ENCODE results near the gene OR51T1. TPM values are rescaled to one million over a fixed set of nuclear protein-coding genes. Genes with fewer than 3 reads are reported as not detected.
"Not testable (repeated sequence)": the region's sequence is repeated elsewhere in the genome, so short reads cannot be mapped to it uniquely, and the experiment has no call there.

The OR51T1 gene
- total RNA-seq: 1 to 10 TPM in 2 of 8 experiments, under 1 TPM in 1, not detected in 5; 0.31 to 1.3 (median 1.0) TPM

GRCh38 chr11:4881860-4882500 is at the start of gene OR51T1:
TSS of gene OR51T1 (plus strand) at chr11:4881900. CDS start at chr11:4881900, 0 bp downstream.
- H3K27ac ChIP-seq: no peak within 1 kb of the TSS
- no peaks in the 10 kb centered on the region for H3K4me1 ChIP-seq (replicated peaks in 1 of 2)
- peak in 1 of 8 experiments; percentile 42 for ATAC-seq (replicated peaks in 6 of 8)
- in situ Hi-C loops (cut with MboI; ENCODE audit: low pct_unique_long_range_greater_than_20kb in 2 of 9, low sequenced_read_pairs in 9 of 9, unreplicated experiment in 9 of 9): no loop called here
- no peak within 1 kb of the TSS for H3K4me3 ChIP-seq
- 24 to 100% (median 71%) methylated on average over 1 to 7 of the region's 8 CpGs for WGBS, 10 experiments

GRCh38 chr11:4839851-4840549 is 41.7 kb upstream of the OR51T1 start:
- 0 to 100% (median 86%) methylated on average over 1 to 2 of the region's 2 CpGs; no CpG with 5 or more reads in 6 of the 10 experiments for WGBS, 10 experiments
- no peak overlapping the region for H3K27ac ChIP-seq
- H3K4me1 ChIP-seq (replicated peaks in 1 of 2): no peaks in the 10 kb centered on the region
- in situ Hi-C loops (cut with MboI; ENCODE audit: low pct_unique_long_range_greater_than_20kb in 2 of 9, low sequenced_read_pairs in 9 of 9, unreplicated experiment in 9 of 9): loop anchor here in 1 of 9 experiments (10.0 kb wide), 1 partner anchor 155 kb away; the partner anchor contains the start of gene OR51L1
- ATAC-seq (replicated peaks in 6 of 8): no peak
- H3K4me3 ChIP-seq: no peak overlapping the region

GRCh38 chr11:4848908-4849532 is 32.7 kb upstream of the OR51T1 start, which contains the start of gene OR51S1:
TSS of gene OR51S1 (minus strand) at chr11:4849208. CDS start at chr11:4849208, 0 bp downstream.
- ATAC-seq (replicated peaks in 6 of 8): peak in 3 of 8 experiments; percentile 58 to 82 (median 73)
- in situ Hi-C loops (cut with MboI; ENCODE audit: low pct_unique_long_range_greater_than_20kb in 2 of 9, low sequenced_read_pairs in 9 of 9, unreplicated experiment in 9 of 9): loop anchor here in 1 of 9 experiments (10.0 kb wide), 1 partner anchor 146 kb away; the partner anchor contains the start of gene OR51L1
- Histone ChIP-seq H3K4me1 (replicated peaks in 1 of 2) (no peaks in the 10 kb centered on the region), H3K27ac (no peak within 1 kb of the TSS), H3K4me3 (no peak within 1 kb of the TSS)
- WGBS, 10 experiments: 0 to 100% (median 39%) methylated on average over 1 to 8 of the region's 9 CpGs; no CpG with 5 or more reads in 2 of the 10 experiments

- peak in 1 of 8 experiments; percentile 37 for ATAC-seq (replicated peaks in 6 of 8)
- 0 to 77% (median 71%) methylated on average over 1 to 4 of the region's 4 CpGs; no CpG with 5 or more reads in 3 of the 10 experiments for WGBS, 10 experiments
- H3K4me1 ChIP-seq (replicated peaks in 1 of 2): no peaks in the 10 kb centered on the region
- H3K27ac ChIP-seq: no peak overlapping the region
- in situ Hi-C loops (cut with MboI; ENCODE audit: low pct_unique_long_range_greater_than_20kb in 2 of 9, low sequenced_read_pairs in 9 of 9, unreplicated experiment in 9 of 9): no loop called here
- no peak overlapping the region for H3K4me3 ChIP-seq
These were observed 30.7 kb upstream of the OR51T1 start for GRCh38 chr11:4851033-4851432.

GRCh38 chr11:4854286-4854685 is 27.4 kb upstream of the OR51T1 start:
- H3K4me1 ChIP-seq (replicated peaks in 1 of 2); H3K27ac ChIP-seq; ATAC-seq (replicated peaks in 6 of 8); H3K4me3 ChIP-seq; in situ Hi-C loops (cut with MboI; ENCODE audit: low pct_unique_long_range_greater_than_20kb in 2 of 9, low sequenced_read_pairs in 9 of 9, unreplicated experiment in 9 of 9): not testable (repeated sequence)
- 86 to 93% (median 88%) methylated on average over 3 to 6 of the region's 7 CpGs; no CpG with 5 or more reads in 7 of the 10 experiments for WGBS, 10 experiments

- in situ Hi-C loops (cut with MboI; ENCODE audit: low pct_unique_long_range_greater_than_20kb in 2 of 9, low sequenced_read_pairs in 9 of 9, unreplicated experiment in 9 of 9): no loop called here
- H3K4me3 ChIP-seq: no peak overlapping the region
- ATAC-seq (replicated peaks in 6 of 8): no peak
- no peaks in the 10 kb centered on the region for H3K4me1 ChIP-seq (replicated peaks in 1 of 2)
- no peak overlapping the region for H3K27ac ChIP-seq
These were observed 19.1 kb upstream of the OR51T1 start for GRCh38 chr11:4862447-4863236.

GRCh38 chr11:4863876-4864275 is 17.8 kb upstream of the OR51T1 start:
- Histone ChIP-seq H3K27ac (no peak overlapping the region), H3K4me1 (replicated peaks in 1 of 2) (no peaks in the 10 kb centered on the region), H3K4me3 (no peak overlapping the region)
- 5 to 83% (median 73%) methylated on average over 1 to 4 of the region's 4 CpGs; no CpG with 5 or more reads in 1 of the 10 experiments for WGBS, 10 experiments
- in situ Hi-C loops (cut with MboI; ENCODE audit: low pct_unique_long_range_greater_than_20kb in 2 of 9, low sequenced_read_pairs in 9 of 9, unreplicated experiment in 9 of 9): no loop called here
- ATAC-seq (replicated peaks in 6 of 8): peak in 5 of 8 experiments; percentile 26 to 83 (median 54)

- Histone ChIP-seq H3K4me1 (replicated peaks in 1 of 2) (no peaks in the 10 kb centered on the region), H3K4me3 (no peak overlapping the region), H3K27ac (no peak overlapping the region)
- ATAC-seq (replicated peaks in 6 of 8): no peak
- 0 to 100% (median 25%) methylated on average over 1 of the region's 1 CpG; no CpG with 5 or more reads in 2 of the 10 experiments for WGBS, 10 experiments
- in situ Hi-C loops (cut with MboI; ENCODE audit: low pct_unique_long_range_greater_than_20kb in 2 of 9, low sequenced_read_pairs in 9 of 9, unreplicated experiment in 9 of 9): no loop called here
These were observed 15.8 kb upstream of the OR51T1 start for GRCh38 chr11:4865855-4866254.

- WGBS, 10 experiments: 5 to 97% (median 69%) methylated on average over 1 to 4 of the region's 4 CpGs; no CpG with 5 or more reads in 1 of the 10 experiments
- Histone ChIP-seq H3K4me3 (no peak overlapping the region), H3K4me1 (replicated peaks in 1 of 2) (no peaks in the 10 kb centered on the region), H3K27ac (no peak overlapping the region)
- in situ Hi-C loops (cut with MboI; ENCODE audit: low pct_unique_long_range_greater_than_20kb in 2 of 9, low sequenced_read_pairs in 9 of 9, unreplicated experiment in 9 of 9): no loop called here
- ATAC-seq (replicated peaks in 6 of 8): no peak
These were observed 512 bp upstream of the OR51T1 start for GRCh38 chr11:4881188-4881587.

GRCh38 chr11:4882543-4882942 is 843 bp downstream of the OR51T1 start:
- 21 to 92% (median 81%) methylated on average over 1 to 5 of the region's 5 CpGs; no CpG with 5 or more reads in 2 of the 10 experiments for WGBS, 10 experiments
- H3K27ac ChIP-seq: no peak overlapping the region
- in situ Hi-C loops (cut with MboI; ENCODE audit: low pct_unique_long_range_greater_than_20kb in 2 of 9, low sequenced_read_pairs in 9 of 9, unreplicated experiment in 9 of 9): no loop called here
- no peak overlapping the region for H3K4me3 ChIP-seq
- ATAC-seq (replicated peaks in 6 of 8): no peak
- no peaks in the 10 kb centered on the region for H3K4me1 ChIP-seq (replicated peaks in 1 of 2)

- ATAC-seq (replicated peaks in 6 of 8): no peak
- Histone ChIP-seq H3K27ac (no peak overlapping the region), H3K4me3 (no peak overlapping the region), H3K4me1 (replicated peaks in 1 of 2) (no peaks in the 10 kb centered on the region)
- 20 to 100% (median 60%) methylated on average over 1 to 3 of the region's 3 CpGs for WGBS, 10 experiments
- in situ Hi-C loops (cut with MboI; ENCODE audit: low pct_unique_long_range_greater_than_20kb in 2 of 9, low sequenced_read_pairs in 9 of 9, unreplicated experiment in 9 of 9): no loop called here
These were observed 2.7 kb downstream of the OR51T1 start for GRCh38 chr11:4884361-4884760.

GRCh38 chr11:4886186-4886585 is 4.5 kb downstream of the OR51T1 start:
- WGBS, 10 experiments: 32 to 100% (median 72%) methylated on average over 1 to 3 of the region's 3 CpGs
- H3K27ac ChIP-seq: no peak overlapping the region
- ATAC-seq (replicated peaks in 6 of 8): no peak
- in situ Hi-C loops (cut with MboI; ENCODE audit: low pct_unique_long_range_greater_than_20kb in 2 of 9, low sequenced_read_pairs in 9 of 9, unreplicated experiment in 9 of 9): no loop called here
- no peak overlapping the region for H3K4me3 ChIP-seq
- H3K4me1 ChIP-seq (replicated peaks in 1 of 2): no peaks in the 10 kb centered on the region
